Measurements from ENCODE around the gene CALB2. TPM values are rescaled to one million over a fixed set of nuclear protein-coding genes. Genes with fewer than 3 reads are reported as not detected.

CALB2 gene
- polyA plus RNA-seq, 1 donor (not counting 4 experiments of a cell fraction or from before 2014, with no cell fraction given): 1.4 TPM

- TF ChIP-seq CTCF (optimal IDR thresholded peaks at IDR 0.05 in 1 of 3, IDR thresholded peaks at IDR 0.05 in 1 of 3, conservative IDR thresholded peaks at IDR 0.05 in 1 of 3; ENCODE audit: extremely low read depth in 1 of 3, insufficient read depth in 2 of 3, low read length in 3 of 3) (no peak), EZH2 (IDR thresholded peaks at IDR 0.05; ENCODE audit: low read length) (no peak)
Measured at GRCh38 chr16:71423016-71423415, 64.5 kb downstream of the CALB2 start.

GRCh38 chr16:71423865-71424264 lies 65.3 kb downstream of the CALB2 start:
- TF ChIP-seq EZH2 (IDR thresholded peaks at IDR 0.05; ENCODE audit: low read length) (no peak), CTCF (optimal IDR thresholded peaks at IDR 0.05 in 1 of 3, IDR thresholded peaks at IDR 0.05 in 1 of 3, conservative IDR thresholded peaks at IDR 0.05 in 1 of 3; ENCODE audit: extremely low read depth in 1 of 3, insufficient read depth in 2 of 3, low read length in 3 of 3) (no peak)
- no peak overlapping the region for H3K9ac ChIP-seq (ENCODE audit: control insufficient read depth, extremely low read depth, insufficient read depth, low read length)
- H4K20me1 ChIP-seq (ENCODE audit: control insufficient read depth, extremely low read depth, insufficient read depth, low read length): no peaks in the 10 kb centered on the region
- H3K36me3 ChIP-seq (ENCODE audit: control insufficient read depth in 2 of 2, extremely low read depth in 1 of 2, insufficient read depth in 2 of 2, low read length in 2 of 2): no peaks in the 10 kb centered on the region
- peaks cover 7% of the 10 kb centered on the region for H3K27me3 ChIP-seq (ENCODE audit: control insufficient read depth, extremely low read depth, insufficient read depth, low read length)
- no peak overlapping the region for H3K4me3 ChIP-seq (ENCODE audit: control insufficient read depth in 2 of 3, extremely low read depth in 1 of 3, insufficient read depth in 2 of 3, low read depth in 1 of 3, low read length in 3 of 3)
- no peaks in the 10 kb centered on the region for H3K79me2 ChIP-seq (ENCODE audit: control insufficient read depth, insufficient read depth, low read length)
- H3K4me2 ChIP-seq (ENCODE audit: control insufficient read depth, extremely low read depth, insufficient read depth, low read depth, low read length): no peak overlapping the region
- DNase-seq (ENCODE audit: low read depth, low spot score): no peak
- no peak overlapping the region for H2AFZ ChIP-seq (ENCODE audit: control insufficient read depth, low read length)
- no peaks in the 10 kb centered on the region for H3K4me1 ChIP-seq (ENCODE audit: control insufficient read depth, extremely low read depth, insufficient read depth, low read length)
- no peak overlapping the region for H3K27ac ChIP-seq (ENCODE audit: control insufficient read depth, insufficient read depth, low read length)
- no peaks in the 10 kb centered on the region for H3K9me1 ChIP-seq (ENCODE audit: control insufficient read depth, extremely low read depth, insufficient read depth, low read length)
- no peaks in the 10 kb centered on the region for H3K9me3 ChIP-seq (ENCODE audit: control insufficient read depth, low read depth, low read length)
- dilution Hi-C loops (cut with MboI; ENCODE audit: extremely low pct_ligation_motif_present, low sequenced_read_pairs): no loop called here
- no peak for FAIRE-seq

More at GRCh38 chr16:71423016-71423415, 64.5 kb downstream of the CALB2 start:
- DNase-seq (ENCODE audit: low read depth, low spot score) (no peak), FAIRE-seq (no peak)
- dilution Hi-C loops (cut with MboI; ENCODE audit: extremely low pct_ligation_motif_present, low sequenced_read_pairs): no loop called here
- H4K20me1 ChIP-seq (ENCODE audit: control insufficient read depth, extremely low read depth, insufficient read depth, low read length): no peaks in the 10 kb centered on the region
- no peaks in the 10 kb centered on the region for H3K4me1 ChIP-seq (ENCODE audit: control insufficient read depth, extremely low read depth, insufficient read depth, low read length)
- no peak overlapping the region for H2AFZ ChIP-seq (ENCODE audit: control insufficient read depth, low read length)
- no peak overlapping the region for H3K4me3 ChIP-seq (ENCODE audit: control insufficient read depth in 2 of 3, extremely low read depth in 1 of 3, insufficient read depth in 2 of 3, low read depth in 1 of 3, low read length in 3 of 3)
- no peak overlapping the region for H3K27ac ChIP-seq (ENCODE audit: control insufficient read depth, insufficient read depth, low read length)
- H3K36me3 ChIP-seq (ENCODE audit: control insufficient read depth in 2 of 2, extremely low read depth in 1 of 2, insufficient read depth in 2 of 2, low read length in 2 of 2): no peaks in the 10 kb centered on the region
- no peaks in the 10 kb centered on the region for H3K79me2 ChIP-seq (ENCODE audit: control insufficient read depth, insufficient read depth, low read length)
- H3K27me3 ChIP-seq (ENCODE audit: control insufficient read depth, extremely low read depth, insufficient read depth, low read length): peaks cover 7% of the 10 kb centered on the region
- no peaks in the 10 kb centered on the region for H3K9me3 ChIP-seq (ENCODE audit: control insufficient read depth, low read depth, low read length)
- no peak overlapping the region for H3K9ac ChIP-seq (ENCODE audit: control insufficient read depth, extremely low read depth, insufficient read depth, low read length)
- no peaks in the 10 kb centered on the region for H3K9me1 ChIP-seq (ENCODE audit: control insufficient read depth, extremely low read depth, insufficient read depth, low read length)
- H3K4me2 ChIP-seq (ENCODE audit: control insufficient read depth, extremely low read depth, insufficient read depth, low read depth, low read length): no peak overlapping the region
